ENCODE results near the gene HSD17B13. TPM values are rescaled to one million over a fixed set of nuclear protein-coding genes. Genes with fewer than 3 reads are reported as not detected.

Gene HSD17B13
- total and polyA plus RNA-seq, 12 donors, result 0.14 to 0.88 (median 0.33) TPM; not detected in 2

DNA sequence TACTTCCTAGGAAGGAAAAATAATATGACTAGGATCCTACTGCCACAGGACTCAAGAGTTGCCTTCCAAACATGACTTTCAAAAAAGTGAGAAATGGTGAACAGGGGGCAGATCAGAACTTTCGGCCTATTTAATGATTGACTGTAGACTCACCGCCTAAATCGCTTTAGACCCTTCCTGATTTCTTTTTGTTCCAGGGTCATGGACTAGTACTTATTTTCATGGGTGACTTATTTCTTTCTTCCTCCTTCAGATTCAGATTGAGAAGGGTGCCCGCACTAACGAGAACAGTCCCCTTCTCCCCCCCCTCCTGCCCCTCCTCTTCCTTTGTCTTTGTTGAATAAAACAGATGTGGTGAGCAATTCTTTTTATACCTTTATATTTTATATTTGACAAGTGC, 54.3 kb downstream of the HSD17B13 start:
- Histone ChIP-seq H3K4me3 (no peak overlapping the region), H3K36me3 (replicated peaks in 1 of 2) (no peaks in the 10 kb centered on the region), H3K27me3 (no peaks in the 10 kb centered on the region), H3K27ac (no peak overlapping the region), H3K9me3 (replicated peaks in 1 of 3) (no peaks in the 10 kb centered on the region), H3K4me1 (replicated peaks in 1 of 2) (no peaks in the 10 kb centered on the region)
- no peak for TF ChIP-seq POLR2A (IDR thresholded peaks at IDR 0.05)
- TF ChIP-seq, protein P1, sequence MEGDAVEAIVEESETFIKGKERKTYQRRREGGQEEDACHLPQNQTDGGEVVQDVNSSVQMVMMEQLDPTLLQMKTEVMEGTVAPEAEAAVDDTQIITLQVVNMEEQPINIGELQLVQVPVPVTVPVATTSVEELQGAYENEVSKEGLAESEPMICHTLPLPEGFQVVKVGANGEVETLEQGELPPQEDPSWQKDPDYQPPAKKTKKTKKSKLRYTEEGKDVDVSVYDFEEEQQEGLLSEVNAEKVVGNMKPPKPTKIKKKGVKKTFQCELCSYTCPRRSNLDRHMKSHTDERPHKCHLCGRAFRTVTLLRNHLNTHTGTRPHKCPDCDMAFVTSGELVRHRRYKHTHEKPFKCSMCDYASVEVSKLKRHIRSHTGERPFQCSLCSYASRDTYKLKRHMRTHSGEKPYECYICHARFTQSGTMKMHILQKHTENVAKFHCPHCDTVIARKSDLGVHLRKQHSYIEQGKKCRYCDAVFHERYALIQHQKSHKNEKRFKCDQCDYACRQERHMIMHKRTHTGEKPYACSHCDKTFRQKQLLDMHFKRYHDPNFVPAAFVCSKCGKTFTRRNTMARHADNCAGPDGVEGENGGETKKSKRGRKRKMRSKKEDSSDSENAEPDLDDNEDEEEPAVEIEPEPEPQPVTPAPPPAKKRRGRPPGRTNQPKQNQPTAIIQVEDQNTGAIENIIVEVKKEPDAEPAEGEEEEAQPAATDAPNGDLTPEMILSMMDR (IDR thresholded peaks at IDR 0.05), result no peak
- 93 to 95% (median 94%) methylated on average over 5 of the region's 5 CpGs for WGBS, 4 donors
- intact Hi-C loops (cut with DNase I), result no loop called here
- no peak for DNase-seq

DNA sequence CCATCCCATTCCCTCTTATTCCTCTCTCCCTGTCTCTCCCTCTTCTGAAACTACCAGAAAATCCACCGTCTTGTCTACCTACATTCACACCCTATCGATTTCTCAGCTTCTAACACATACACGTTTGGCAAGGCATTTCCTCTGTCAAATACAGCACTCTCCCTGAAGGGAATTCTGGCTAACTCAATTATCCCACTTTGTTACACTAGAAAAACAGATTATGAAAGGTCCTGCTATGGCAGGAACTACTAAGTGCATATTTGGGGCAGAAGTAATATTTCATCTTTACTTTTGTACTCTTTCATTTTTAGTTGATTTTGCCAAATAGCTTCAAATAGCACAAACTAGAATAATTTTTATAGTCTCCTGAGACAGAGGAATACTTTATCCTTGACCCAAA, 55.7 kb downstream of the HSD17B13 start:
- no peak for DNase-seq
- H3K4me3 ChIP-seq, result no peak overlapping the region
- TF ChIP-seq, protein P1 (IDR thresholded peaks at IDR 0.05), result no peak
- TF ChIP-seq POLR2A (IDR thresholded peaks at IDR 0.05), result no peak
- H3K27ac ChIP-seq, result no peak overlapping the region
- WGBS, 4 donors, result 54 to 68% (median 60%) methylated on average over 3 of the region's 3 CpGs
- intact Hi-C loops (cut with DNase I), result no loop called here
- no peaks in the 10 kb centered on the region for H3K4me1 ChIP-seq (replicated peaks in 1 of 2)
- no peaks in the 10 kb centered on the region for H3K36me3 ChIP-seq (replicated peaks in 1 of 2)
- H3K27me3 ChIP-seq, result no peaks in the 10 kb centered on the region
- no peaks in the 10 kb centered on the region for H3K9me3 ChIP-seq (replicated peaks in 1 of 3)

DNA sequence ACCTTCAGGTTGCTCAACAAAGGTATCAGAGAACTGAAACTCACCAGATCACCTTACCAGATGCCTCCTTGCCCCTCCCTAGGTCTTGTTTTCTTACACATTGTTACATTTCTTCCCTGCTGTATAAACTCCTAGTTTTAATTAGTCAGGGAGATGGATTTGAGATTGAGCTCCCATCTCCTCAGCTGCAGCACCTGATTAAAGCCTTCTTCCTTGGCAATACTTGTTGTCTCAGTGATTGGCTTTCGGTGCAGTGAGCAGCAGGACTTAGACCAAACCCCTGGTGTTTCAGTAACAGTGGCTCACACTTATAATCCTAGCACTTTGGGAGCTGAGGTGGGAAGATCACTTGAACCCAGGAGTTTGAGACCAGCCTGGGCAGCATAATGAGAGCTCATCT, 59.8 kb downstream of the HSD17B13 start:
- WGBS, 4 donors, result 92 to 100% (median 97%) methylated on average over 1 of the region's 1 CpG
- TF ChIP-seq, protein P1 (IDR thresholded peaks at IDR 0.05), result no peak
- no peak for TF ChIP-seq POLR2A (IDR thresholded peaks at IDR 0.05)
- H3K4me1 ChIP-seq (replicated peaks in 1 of 2), result no peaks in the 10 kb centered on the region
- H3K9me3 ChIP-seq (replicated peaks in 1 of 3), result no peaks in the 10 kb centered on the region
- DNase-seq, result no peak
- H3K27me3 ChIP-seq, result no peaks in the 10 kb centered on the region
- no peaks in the 10 kb centered on the region for H3K36me3 ChIP-seq (replicated peaks in 1 of 2)
- intact Hi-C loops (cut with DNase I), result no loop called here
- no peak overlapping the region for H3K27ac ChIP-seq
- no peak overlapping the region for H3K4me3 ChIP-seq

DNA sequence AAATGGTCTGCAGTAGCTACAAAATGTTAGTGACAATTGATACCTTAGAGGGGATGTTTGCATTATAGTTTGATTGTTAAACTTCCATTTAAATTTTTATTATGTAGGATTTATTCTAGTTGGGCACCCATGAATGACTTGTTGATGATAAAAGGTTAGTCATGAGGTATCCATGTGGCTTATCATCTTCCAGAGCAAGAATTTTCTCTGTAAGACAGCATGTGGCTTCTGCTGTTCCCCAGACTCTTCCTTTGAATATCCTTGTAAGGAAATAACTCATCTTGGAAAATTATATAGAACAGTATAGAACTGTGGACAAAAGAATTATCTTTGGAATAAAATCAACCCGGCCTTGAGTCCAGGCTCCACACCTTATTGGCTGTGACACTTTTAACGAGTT, 62.2 kb downstream of the HSD17B13 start:
- DNase-seq, result no peak
- Histone ChIP-seq H3K27ac (no peak overlapping the region), H3K27me3 (no peaks in the 10 kb centered on the region), H3K36me3 (replicated peaks in 1 of 2) (no peaks in the 10 kb centered on the region), H3K4me3 (no peak overlapping the region), H3K4me1 (replicated peaks in 1 of 2) (no peaks in the 10 kb centered on the region), H3K9me3 (replicated peaks in 1 of 3) (no peaks in the 10 kb centered on the region)
- TF ChIP-seq POLR2A (IDR thresholded peaks at IDR 0.05), result no peak
- TF ChIP-seq, protein P1 (IDR thresholded peaks at IDR 0.05), result no peak
- intact Hi-C loops (cut with DNase I), result no loop called here
- WGBS, 4 donors, result 90 to 97% (median 92%) methylated on average over 2 of the region's 2 CpGs
